HCEC 1CT (cell line): Measurements from ENCODE around the gene BBOF1.
A peak's percentile ranks its signal among the peaks of the same experiment; 100 is the strongest.
"Not testable (repeated sequence)": the region's sequence is repeated elsewhere in the genome, so short reads cannot be mapped to it uniquely, and the experiment has no call there.

ENCODE experiments used
- DNase-seq: peaks from one replicate; pipeline ENCODE4 v3.0.0-alpha.2; 2017

BBOF1 gene, protein sequence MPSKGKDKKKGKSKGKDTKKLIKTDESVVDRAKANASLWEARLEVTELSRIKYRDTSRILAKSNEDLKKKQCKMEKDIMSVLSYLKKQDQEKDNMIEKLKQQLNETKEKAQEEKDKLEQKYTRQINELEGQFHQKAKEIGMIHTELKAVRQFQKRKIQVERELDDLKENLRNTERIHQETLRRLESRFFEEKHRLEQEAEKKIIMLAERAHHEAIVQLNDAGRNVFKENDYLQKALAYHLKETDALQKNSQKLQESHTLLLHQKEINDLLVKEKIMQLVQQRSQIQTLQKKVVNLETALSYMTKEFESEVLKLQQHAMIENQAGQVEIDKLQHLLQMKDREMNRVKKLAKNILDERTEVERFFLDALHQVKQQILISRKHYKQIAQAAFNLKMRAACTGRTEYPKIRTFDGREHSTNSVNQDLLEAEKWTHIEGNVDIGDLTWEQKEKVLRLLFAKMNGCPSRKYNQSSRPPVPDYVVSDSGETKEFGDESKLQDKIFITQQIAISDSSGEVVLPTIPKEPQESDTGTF

DNA sequence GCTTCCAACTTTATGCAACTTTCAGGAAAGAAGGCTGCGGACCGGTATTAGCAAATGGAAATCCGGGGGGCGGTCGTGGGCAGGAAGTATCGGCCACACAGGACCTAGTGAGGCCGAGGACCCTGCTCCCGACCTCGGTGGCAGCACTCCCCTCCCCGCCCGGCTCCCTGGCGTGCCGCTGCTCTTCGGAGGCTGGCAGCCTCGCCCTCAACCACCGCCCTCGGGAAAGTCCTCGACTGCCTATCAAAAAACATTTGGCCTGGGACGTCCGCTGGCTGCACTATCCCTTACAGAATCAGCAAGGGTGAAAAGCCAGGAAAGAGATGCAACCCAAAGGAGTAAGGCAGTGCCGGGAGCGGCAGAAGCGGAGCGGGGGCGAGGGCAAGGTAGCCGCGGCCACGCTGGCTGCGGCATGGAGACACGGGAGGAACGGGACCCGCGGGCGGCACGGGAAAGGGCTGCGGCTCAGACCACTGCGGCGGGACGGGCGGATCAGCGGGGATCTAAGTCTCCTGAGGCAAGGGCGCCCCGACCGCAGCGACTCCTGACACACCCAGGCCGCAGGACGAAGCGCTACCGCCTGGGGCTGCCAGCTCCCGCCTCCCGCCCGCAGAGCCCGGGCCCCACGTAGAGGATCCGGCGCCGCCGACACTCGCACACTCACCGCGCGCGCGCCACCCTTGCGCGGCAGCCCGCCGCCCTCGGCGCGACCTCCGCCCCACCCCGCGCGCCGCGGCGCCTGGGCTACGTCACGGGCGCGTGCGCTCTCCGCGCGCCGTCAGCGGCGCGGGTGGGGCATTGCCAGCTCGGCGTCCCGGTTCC, at the start of gene BBOF1, which contains the start of gene ENTPD5:
Gene BBOF1, plus strand, starts transcription at position 764 of the 822 bp plus-strand sequence. CDS start 130 bp downstream, outside the sequence.
Gene ENTPD5, minus strand, starts transcription at position 703 of the 822 bp plus-strand sequence. CDS start 31,186 bp downstream, outside the sequence.
- DNase-seq: peak; percentile 87

- DNase-seq: no peak
Observed at GRCh38 chr14:73973497-73973896, 45.7 kb upstream of the BBOF1 start.

- DNase-seq: no peak
Observed at GRCh38 chr14:73976125-73976524, 43.0 kb upstream of the BBOF1 start.

DNA sequence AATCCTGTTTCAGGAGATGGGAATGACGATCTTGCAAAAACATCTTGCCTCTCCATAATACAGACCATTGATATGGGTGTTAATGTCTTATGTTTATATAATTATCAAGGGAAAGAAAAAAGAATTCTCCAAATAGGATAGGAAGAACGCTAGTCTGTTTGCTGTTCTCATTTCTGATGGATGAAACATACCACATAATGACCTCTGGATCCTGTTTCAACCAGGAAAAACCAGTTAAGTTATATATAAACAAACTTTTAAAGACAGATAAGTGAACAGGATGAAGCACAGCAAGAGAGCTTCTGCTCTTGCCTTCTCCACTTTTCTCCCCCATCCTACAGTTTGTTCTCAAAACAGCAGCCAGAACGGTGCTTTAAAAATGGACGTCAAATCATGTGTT, 41.3 kb upstream of the BBOF1 start:
- DNase-seq: peak; percentile 23

- DNase-seq: no peak
Observed at GRCh38 chr14:73988065-73988464, 31.1 kb upstream of the BBOF1 start.

GRCh38 chr14:73988656-73989055, 30.5 kb upstream of the BBOF1 start:
- DNase-seq: not testable (repeated sequence)

DNA sequence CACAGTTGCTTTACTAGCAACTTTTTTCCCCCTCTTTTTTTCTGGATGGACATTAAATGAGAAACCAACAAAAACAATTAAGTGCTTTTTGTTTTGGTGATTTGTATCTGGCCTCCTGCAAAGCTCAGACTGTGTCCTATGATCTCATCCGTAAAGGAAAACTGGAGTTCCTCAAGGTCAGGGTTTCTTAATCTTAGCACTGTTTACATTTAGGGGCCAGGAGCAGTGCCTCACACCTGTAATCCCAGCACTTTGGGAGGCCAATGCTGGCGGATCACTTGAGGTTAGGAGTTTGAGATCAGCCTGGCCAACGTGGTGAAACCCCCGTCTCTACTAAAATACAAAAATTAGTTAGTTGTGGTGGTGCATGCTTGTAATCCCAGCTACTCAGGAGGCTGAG, 28.1 kb upstream of the BBOF1 start:
- DNase-seq: no peak

- DNase-seq: not testable (repeated sequence)
Observed at GRCh38 chr14:73994926-73995325, 24.2 kb upstream of the BBOF1 start.

DNA sequence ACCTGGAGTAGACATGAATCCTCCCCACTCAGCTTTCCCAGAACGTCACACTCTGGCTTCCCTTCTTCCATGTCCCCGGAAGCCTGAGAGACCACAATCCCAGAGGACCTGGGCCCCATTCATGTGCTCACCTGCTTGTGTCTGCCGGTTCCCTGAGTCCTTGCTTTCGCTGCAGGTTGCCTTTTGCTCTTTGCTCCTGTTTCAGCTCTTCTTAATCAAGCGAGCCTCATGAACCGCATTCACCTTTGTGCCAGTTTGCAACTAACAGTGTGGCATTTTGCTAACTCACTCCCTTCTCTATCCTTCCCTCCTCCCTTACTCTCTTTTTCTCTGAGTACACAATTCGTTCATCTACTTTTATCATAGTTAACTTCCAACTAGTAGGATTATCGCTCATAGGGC, 23.2 kb upstream of the BBOF1 start:
- no peak for DNase-seq

- DNase-seq: no peak
Observed at GRCh38 chr14:73996731-73997107, 22.4 kb upstream of the BBOF1 start.

GRCh38 chr14:73997108-73997943, 21.8 kb upstream of the BBOF1 start:
- DNase-seq: no peak

DNA sequence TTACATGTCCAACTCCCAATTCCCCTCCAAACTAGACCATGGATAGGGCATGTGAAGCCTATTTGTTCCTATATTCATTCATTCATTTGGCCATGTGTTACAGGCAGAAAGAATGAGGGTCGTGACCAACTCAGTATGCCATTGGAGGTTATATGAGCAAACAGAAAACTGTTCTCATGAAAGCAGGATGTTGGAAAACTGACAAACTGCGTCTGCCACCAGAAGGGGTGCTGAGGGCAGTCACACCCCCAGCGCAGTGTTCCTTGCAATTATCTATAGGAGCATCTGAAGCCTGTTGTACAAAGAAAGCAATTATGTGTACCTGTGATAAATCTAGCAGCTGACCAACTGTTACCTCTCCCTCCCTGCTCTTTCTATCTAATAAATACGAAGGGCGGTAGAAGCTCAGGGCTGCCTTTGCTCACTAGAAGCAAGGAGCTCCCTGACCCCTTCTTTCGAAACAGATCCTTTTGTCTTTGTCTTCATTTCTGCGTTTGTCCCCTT, 21.2 kb upstream of the BBOF1 start:
- no peak for DNase-seq

DNA sequence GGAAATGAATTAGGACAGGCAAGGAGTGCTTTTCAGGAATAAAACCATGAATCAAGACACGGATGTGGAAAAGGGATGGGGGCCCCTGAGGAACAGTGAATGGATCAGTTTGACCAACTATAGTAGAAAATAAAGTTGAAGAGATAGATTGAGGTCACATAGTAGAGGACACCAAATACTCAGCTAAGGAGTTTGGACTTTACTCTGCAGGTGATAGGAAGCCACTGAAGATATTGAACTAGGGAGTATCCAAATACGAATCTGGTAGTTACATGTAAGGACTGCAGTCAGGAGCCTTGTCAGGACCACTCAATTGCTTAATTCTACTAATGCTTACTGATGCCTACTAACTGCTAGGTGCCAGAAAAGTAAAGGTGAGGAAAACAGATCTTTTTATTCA, 20.4 kb upstream of the BBOF1 start:
- no peak for DNase-seq

DNA sequence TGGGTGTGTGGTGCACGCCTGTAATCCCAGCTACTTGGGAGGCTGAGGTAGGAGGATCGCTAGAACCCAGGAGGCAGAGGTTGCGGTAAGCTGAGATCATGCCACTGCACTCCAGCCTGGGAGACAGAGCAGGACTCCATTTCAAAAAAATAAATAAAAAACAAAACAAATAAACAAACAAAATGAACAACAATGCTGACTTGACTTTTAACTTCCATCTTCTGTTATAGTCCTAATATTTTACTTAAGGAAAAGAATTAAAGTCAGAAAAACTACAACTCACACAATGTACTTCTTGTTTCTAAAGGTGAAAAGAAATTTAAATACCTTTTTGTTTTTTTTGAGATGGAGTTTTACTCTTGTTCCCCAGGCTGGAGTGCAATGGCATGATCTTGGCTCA, 13.5 kb upstream of the BBOF1 start:
- not testable (repeated sequence) for DNase-seq

DNA sequence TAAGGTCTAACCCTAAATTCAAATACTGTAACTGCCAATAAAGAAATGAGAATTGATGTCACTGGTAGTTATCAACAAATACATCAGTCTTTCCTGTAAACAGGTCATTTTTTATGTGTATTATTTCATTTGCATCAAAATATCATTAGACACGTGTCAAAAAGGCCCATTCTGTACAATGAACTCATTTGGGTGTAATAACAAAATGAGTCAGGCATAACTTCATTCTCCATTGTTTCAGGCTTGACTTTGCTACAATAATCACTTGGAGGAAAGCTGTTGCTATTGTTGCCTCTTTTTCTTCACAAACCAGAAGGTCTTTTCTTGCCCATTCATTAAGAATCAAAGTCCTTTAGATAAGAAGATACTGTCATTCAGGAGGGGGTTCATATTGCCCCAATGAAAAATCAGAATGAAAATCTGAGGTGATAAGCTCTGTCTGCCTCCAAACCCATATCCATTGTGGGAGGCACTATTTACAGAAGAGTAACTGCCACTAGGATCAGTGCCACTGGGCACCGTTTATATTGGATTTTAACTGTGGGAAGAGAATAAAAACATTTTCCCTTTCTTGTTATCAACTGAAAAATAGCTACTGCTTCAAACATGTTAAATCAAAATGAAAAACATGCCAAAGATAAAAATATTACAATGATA, 10.2 kb upstream of the BBOF1 start:
- DNase-seq: no peak

DNA sequence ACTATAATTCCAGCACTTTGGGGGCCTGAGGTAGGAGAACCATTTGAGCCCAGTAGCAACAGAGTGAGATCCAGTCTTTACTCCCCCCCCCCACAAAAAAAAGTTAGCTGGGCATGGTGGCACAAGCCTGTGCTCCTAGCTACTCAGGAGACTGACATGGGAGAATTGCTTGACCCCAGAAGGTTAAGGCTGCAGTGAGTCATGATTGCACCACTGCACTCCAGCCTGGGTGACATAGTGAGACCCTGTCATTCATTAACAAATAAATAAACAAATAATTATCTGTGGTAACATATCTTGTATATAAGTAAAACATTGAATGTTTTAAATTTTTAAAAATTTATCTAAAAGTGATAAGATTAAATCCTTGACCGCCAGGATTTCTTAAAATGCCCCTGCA, 4.8 kb upstream of the BBOF1 start:
- DNase-seq: peak; percentile 18

DNA sequence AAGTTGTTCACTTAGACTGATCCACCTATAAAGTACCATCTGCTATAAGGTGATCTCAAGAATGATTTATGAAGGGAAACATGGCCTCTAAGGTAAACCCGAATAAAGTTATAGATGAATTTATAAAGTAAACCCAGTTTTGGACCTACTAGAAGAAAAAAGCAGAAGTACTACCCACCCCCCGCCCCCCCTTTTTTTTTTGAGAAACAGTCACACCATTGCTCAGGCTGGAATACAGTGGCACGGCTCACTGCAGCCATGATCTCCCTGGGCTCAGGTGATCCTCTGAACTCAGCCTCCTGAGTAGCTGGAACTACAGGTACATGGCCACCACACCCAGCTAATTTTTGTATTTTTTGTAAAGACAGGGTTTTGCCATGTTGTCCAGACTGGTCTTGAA, 4.0 kb upstream of the BBOF1 start:
- DNase-seq: no peak

- no peak for DNase-seq
Observed at GRCh38 chr14:74015963-74016362, 3.2 kb upstream of the BBOF1 start.

- DNase-seq: peak; percentile 63
Observed at GRCh38 chr14:74018174-74018585, 969 bp upstream of the BBOF1 start.

- peak; percentile 65 for DNase-seq
Observed at GRCh38 chr14:74019408-74020137, 424 bp downstream of the BBOF1 start.

DNA sequence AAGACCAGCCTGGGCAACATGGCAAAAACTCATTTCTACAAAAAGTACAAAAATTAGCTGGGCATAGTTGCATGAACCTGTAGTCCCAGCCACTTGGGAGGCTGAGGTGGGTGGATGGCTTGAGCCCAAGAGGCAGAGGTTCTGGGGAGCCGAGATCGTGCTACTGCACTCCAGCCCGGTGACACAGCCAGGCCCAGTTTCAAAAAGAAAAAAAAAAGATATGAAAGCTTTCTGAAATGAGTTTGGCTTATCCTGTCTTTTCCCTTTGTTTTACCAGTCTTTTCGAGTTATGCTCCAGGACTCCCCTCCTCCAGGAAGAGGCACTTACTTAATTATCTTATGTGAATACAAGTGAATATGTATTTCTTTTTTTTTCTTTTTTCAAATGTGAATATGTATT, 3.2 kb downstream of the BBOF1 start:
- no peak for DNase-seq
